ENCODE measurements around the gene CENPO. TPM values are rescaled to one million over a fixed set of nuclear protein-coding genes. Genes with fewer than 3 reads are reported as not detected.

CENPO gene
- total RNA-seq, 2 donors from 2014 or later, result 9.1 to 24.4 TPM

DNA sequence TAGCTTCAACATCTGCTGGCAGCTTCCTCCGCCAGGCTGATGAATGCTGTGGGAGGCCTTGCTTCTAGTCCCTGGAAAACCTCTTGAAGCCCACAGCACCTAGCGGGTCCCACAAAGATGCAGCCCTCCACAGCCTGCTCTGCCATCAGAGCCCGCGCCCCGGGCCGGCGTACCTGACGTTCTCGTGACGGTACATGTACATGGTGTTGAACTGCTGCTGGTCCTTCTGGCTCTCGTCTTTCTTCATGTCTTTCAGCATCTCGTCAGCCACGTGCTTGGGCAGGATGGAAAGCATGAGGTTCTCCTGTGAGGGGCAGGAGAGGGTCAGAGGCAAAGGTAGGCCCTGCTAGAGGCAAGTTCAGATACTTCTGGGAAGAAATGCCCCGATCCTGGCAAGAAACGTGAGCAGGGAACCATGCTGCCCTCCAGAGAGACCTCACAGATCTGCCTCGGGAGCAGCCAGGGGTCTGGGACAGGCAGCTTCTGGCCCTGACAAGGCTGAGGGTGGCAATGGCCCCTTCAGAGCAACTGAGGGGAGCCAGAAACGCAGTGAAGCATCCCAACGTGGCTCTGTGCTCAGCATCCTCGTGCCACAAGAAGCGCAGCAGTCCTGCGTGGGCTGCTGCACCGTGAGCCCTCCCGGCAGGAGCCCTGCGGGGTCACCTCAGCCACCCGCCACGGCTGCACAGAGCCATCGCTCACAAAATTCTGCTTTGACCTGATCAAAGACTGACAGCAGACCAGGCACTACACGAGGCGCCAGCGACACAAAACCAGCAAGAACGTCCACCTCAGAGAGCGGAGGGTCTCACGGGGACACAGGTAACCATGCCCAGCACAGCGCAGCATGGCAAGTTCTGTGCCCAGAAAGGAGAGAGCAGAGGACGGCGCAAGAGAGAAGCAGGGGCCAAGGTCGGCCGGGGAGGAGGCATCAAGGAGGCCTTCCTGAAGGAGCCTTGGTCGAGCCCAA, 49.1 kb downstream of the CENPO start:
- 94% methylated on average over 39 of the region's 39 CpGs for WGBS
- Histone ChIP-seq H3K27ac (no peak overlapping the region), H3K4me1 (replicated peaks) (no peaks in the 10 kb centered on the region), H3K9me3 (no peaks in the 10 kb centered on the region), H3K36me3 (no peaks in the 10 kb centered on the region), H3K4me3 (no peak overlapping the region), H3K27me3 (replicated peaks; ENCODE audit: insufficient read depth) (no peaks in the 10 kb centered on the region)
- no peak for DNase-seq (ENCODE audit: low spot score)
- intact Hi-C loops (cut with DNase I), result no loop called here
- TF ChIP-seq, protein P1, sequence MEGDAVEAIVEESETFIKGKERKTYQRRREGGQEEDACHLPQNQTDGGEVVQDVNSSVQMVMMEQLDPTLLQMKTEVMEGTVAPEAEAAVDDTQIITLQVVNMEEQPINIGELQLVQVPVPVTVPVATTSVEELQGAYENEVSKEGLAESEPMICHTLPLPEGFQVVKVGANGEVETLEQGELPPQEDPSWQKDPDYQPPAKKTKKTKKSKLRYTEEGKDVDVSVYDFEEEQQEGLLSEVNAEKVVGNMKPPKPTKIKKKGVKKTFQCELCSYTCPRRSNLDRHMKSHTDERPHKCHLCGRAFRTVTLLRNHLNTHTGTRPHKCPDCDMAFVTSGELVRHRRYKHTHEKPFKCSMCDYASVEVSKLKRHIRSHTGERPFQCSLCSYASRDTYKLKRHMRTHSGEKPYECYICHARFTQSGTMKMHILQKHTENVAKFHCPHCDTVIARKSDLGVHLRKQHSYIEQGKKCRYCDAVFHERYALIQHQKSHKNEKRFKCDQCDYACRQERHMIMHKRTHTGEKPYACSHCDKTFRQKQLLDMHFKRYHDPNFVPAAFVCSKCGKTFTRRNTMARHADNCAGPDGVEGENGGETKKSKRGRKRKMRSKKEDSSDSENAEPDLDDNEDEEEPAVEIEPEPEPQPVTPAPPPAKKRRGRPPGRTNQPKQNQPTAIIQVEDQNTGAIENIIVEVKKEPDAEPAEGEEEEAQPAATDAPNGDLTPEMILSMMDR (IDR thresholded peaks at IDR 0.05), result no peak
- TF ChIP-seq POLR2AphosphoS5 (IDR thresholded peaks at IDR 0.05), result no peak
- no peak for TF ChIP-seq POLR2A (IDR thresholded peaks at IDR 0.05)

DNA sequence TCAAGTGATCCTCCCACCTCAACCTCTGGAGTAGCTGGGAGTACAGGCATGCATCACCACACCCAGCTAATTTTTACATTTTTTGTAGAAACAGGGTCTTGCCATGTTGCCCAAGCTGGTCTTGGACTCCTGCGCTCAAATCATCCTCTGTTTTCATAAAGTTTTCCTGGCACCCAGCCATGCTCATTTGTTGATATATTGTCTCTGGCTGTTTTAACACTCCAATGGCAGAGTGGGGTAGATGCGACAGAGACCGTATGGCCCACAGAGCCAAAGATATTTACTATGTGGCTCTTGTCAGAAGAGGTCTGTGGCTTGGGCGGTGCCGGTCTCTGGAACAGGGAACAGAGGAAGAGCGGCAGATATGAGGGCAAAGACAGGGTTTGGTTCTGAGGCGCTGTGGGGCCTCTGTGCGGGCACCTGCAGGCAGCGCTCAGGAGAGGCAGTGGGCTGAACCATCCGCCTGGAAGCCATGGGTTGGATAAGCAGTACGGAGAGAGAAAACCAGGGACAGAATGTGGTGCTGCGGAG, 50.2 kb downstream of the CENPO start:
- 88% methylated on average over 12 of the region's 12 CpGs for WGBS
- intact Hi-C loops (cut with DNase I), result no loop called here
- no peaks in the 10 kb centered on the region for H3K36me3 ChIP-seq
- H3K27ac ChIP-seq, result no peak overlapping the region
- no peak overlapping the region for H3K4me3 ChIP-seq
- no peak for DNase-seq (ENCODE audit: low spot score)
- TF ChIP-seq, protein P1 (IDR thresholded peaks at IDR 0.05), result no peak
- TF ChIP-seq POLR2AphosphoS5 (IDR thresholded peaks at IDR 0.05), result no peak
- no peak for TF ChIP-seq POLR2A (IDR thresholded peaks at IDR 0.05)
- no peaks in the 10 kb centered on the region for H3K4me1 ChIP-seq (replicated peaks)
- no peaks in the 10 kb centered on the region for H3K27me3 ChIP-seq (replicated peaks; ENCODE audit: insufficient read depth)
- no peaks in the 10 kb centered on the region for H3K9me3 ChIP-seq

DNA sequence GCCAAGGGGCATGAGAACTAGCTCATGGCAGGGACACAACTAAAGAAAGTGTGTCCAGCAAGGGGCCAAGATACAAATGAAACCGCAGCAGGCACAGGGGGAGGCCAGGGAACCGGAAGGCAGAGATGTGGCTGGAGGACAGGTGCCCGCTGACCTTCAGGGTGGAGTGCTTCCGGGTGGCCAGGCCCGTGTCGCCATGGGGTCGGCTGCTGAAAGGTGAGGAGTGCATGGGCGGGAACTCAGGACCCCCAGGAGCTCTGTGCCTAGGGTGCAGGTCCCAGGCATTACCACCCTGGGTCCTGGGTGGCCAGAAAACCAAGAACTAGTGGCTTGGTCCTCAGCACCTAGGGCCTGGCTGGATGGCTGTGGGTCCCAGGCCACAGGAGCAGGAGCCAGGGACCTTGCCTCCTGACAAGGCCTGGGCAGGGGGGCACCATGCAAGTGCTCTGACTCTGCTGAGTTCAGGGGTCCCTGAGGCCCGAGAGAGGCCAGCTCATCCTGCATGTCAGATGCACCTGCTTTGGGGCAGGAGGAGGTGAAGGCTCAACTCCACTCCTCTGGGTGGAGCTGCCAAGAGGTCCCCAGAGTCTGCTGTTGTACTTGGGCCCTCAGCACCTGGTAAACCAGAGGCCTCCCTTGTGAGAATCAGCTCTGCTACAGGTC, 50.9 kb downstream of the CENPO start:
- Histone ChIP-seq H3K36me3 (no peaks in the 10 kb centered on the region), H3K27me3 (replicated peaks; ENCODE audit: insufficient read depth) (no peaks in the 10 kb centered on the region), H3K27ac (no peak overlapping the region), H3K4me3 (no peak overlapping the region), H3K4me1 (replicated peaks) (no peaks in the 10 kb centered on the region), H3K9me3 (no peaks in the 10 kb centered on the region)
- 95% methylated on average over 9 of the region's 9 CpGs for WGBS
- no peak for TF ChIP-seq POLR2A (IDR thresholded peaks at IDR 0.05)
- no peak for TF ChIP-seq POLR2AphosphoS5 (IDR thresholded peaks at IDR 0.05)
- TF ChIP-seq, protein P1 (IDR thresholded peaks at IDR 0.05), result no peak
- no peak for DNase-seq (ENCODE audit: low spot score)
- intact Hi-C loops (cut with DNase I), result no loop called here

DNA sequence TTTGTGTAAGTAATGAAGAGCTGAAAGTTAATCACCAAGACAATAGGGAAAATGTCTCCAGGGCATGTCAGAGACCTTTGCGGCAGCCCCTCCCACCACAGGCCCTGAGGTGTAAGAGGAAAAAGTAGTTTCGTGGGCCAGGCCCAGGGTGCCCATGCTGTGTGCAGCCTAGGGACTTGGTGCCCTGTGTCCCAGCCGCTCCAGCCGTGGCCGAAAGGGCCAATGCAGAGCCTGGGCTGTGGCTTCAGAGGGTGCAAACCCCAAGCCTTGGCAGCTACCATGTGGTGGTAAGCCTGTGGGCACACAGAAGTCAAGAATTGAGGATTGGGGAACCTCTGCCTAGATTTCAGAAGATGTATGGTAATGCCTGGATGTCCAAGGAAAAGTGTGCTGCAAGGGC, 52.5 kb downstream of the CENPO start:
- no peak for DNase-seq (ENCODE audit: low spot score)
- intact Hi-C loops (cut with DNase I), result no loop called here
- Histone ChIP-seq H3K4me1 (replicated peaks) (no peaks in the 10 kb centered on the region), H3K4me3 (no peak overlapping the region), H3K27ac (no peak overlapping the region), H3K36me3 (no peaks in the 10 kb centered on the region), H3K27me3 (replicated peaks; ENCODE audit: insufficient read depth) (no peaks in the 10 kb centered on the region), H3K9me3 (no peaks in the 10 kb centered on the region)
- WGBS, result 95% methylated on average over 5 of the region's 5 CpGs
- TF ChIP-seq, protein P1 (IDR thresholded peaks at IDR 0.05), result no peak
- no peak for TF ChIP-seq POLR2A (IDR thresholded peaks at IDR 0.05)
- TF ChIP-seq POLR2AphosphoS5 (IDR thresholded peaks at IDR 0.05), result no peak

Data from prostate gland (tissue), 2 donors.